HEK293T (cell line): ENCODE data around the gene FHOD3.

ENCODE experiments used
- CTCF ChIA-PET: fragments of 350-600 bp; formaldehyde crosslinking; extraction: SDS; loops from one replicate; lab custom pipeline; 2021; ENCODE audit warnings: antibody characterized with exemption, inconsistent platforms; lab: Yijun Ruan, JAX
- POLR2A ChIA-PET: fragments of 350-600 bp; formaldehyde crosslinking; extraction: SDS; loops from one replicate; lab custom pipeline; 2020; ENCODE audit warnings: antibody characterized with exemption, inconsistent platforms; lab: Yijun Ruan, JAX
- DNase-seq: peaks from one replicate; pipeline ENCODE4 v3.0.0; 2012; ENCODE audit warnings: mixed read lengths; ENCODE audit errors: extremely low spot score
- ARNT ChIP-seq: fragments of 450-650 bp; IDR thresholded peaks from 2 replicates; pipeline ENCODE4 v1.6.1; 2017; ENCODE audit warnings: mild to moderate bottlenecking
- BHLHE40 ChIP-seq: fragments of 450-650 bp; IDR thresholded peaks from 2 replicates; pipeline ENCODE4 v1.6.1; 2016; ENCODE audit warnings: mild to moderate bottlenecking, moderate library complexity, borderline replicate concordance
- CTBP1 ChIP-seq: fragments of 450-650 bp; IDR thresholded peaks from 2 replicates; pipeline ENCODE4 v1.6.1; 2016; ENCODE audit warnings: borderline replicate concordance
- ELF4 ChIP-seq: fragments of 450-650 bp; IDR thresholded peaks from 2 replicates; pipeline ENCODE4 v1.6.1; 2017; ENCODE audit warnings: antibody characterized with exemption
- FOXA1 ChIP-seq: fragments of 450-650 bp; IDR thresholded peaks from 2 replicates; pipeline ENCODE4 v1.6.1; 2016; ENCODE audit warnings: mild to moderate bottlenecking
- FOXK2 ChIP-seq: fragments of 450-650 bp; IDR thresholded peaks from 2 replicates; pipeline ENCODE4 v1.6.1; 2016; ENCODE audit warnings: mild to moderate bottlenecking
- FOXM1 ChIP-seq: fragments of 450-650 bp; IDR thresholded peaks from 2 replicates; pipeline ENCODE4 v1.6.1; 2017; ENCODE audit warnings: mild to moderate bottlenecking, borderline replicate concordance
- HDGF ChIP-seq: fragments of 450-650 bp; IDR thresholded peaks from 2 replicates; pipeline ENCODE4 v1.6.1; 2017; ENCODE audit warnings: antibody characterized with exemption, borderline replicate concordance
- L3MBTL2 ChIP-seq: fragments of 450-650 bp; conservative IDR thresholded peaks from 2 replicates; pipeline ENCODE4 v1.6.1; 2016; ENCODE audit warnings: mild to moderate bottlenecking
- LEF1 ChIP-seq: fragments of 450-650 bp; IDR thresholded peaks from 2 replicates; pipeline ENCODE4 v1.6.1; 2017; ENCODE audit warnings: mild to moderate bottlenecking, borderline replicate concordance
- NFRKB ChIP-seq: fragments of 450-650 bp; IDR thresholded peaks from 2 replicates; pipeline ENCODE4 v1.6.1; 2016; ENCODE audit warnings: mild to moderate bottlenecking, moderate library complexity
- SP1 ChIP-seq: fragments of 450-650 bp; IDR thresholded peaks from 2 replicates; pipeline ENCODE4 v1.6.1; 2017
- SUZ12 ChIP-seq: fragments of 450-650 bp; IDR thresholded peaks from 2 replicates; pipeline ENCODE4 v1.6.1; 2016; ENCODE audit warnings: mild to moderate bottlenecking
- TARDBP ChIP-seq: fragments of 450-650 bp; IDR thresholded peaks from 2 replicates; pipeline ENCODE4 v1.6.1; 2016
- ZNF384 ChIP-seq: fragments of 450-650 bp; IDR thresholded peaks from 2 replicates; pipeline ENCODE4 v1.6.1; 2016
- TF ChIP-seq, protein P1 (sequence below): fragments of 450-650 bp; IDR thresholded peaks from 2 replicates; pipeline ENCODE4 v1.6.1; 2016

FHOD3 gene

DNA sequence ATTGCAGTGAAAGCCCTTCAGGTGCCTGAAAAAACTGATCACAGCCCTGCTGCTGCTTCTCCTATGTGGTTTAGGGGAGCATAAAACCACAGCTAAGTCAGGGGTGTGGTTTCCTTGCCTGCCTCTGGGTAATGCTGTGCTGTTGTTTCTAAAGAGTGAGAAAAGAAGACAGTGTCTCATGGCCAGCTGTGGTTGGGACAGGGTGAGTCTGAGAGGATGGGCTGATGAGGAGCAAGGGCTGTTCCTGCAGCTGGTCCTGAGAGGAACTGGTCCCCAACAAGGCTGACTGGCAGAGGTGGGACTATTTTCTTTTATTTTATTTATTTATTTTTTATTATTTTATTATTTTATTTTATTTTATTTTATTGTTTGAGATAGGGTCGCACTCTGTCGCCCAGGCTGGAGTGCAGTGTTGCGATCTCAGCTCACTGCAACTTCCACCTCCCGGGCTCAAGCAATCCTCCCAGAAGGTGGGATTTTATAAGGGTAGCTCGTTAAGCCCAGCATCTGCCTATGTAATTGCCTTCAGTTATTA is 236.7 kb downstream of the FHOD3 start:
- ChIA-PET POLR2A (interaction anchor here (1.1 kb wide), 1 partner anchor 10 kb away, joined by 3 read pairs; no protein-coding TSS in a partner anchor), CTCF (interaction anchor here (0.5 to 0.8 kb wide), 3 partner anchors 15 to 235 kb away, joined by 3 read pairs; no protein-coding TSS in a partner anchor)
- DNase-seq, result no peak
- TF ChIP-seq ZNF384 (no peak), HDGF (no peak), ELF4 (no peak), L3MBTL2 (no peak), BHLHE40 (no peak), TARDBP (no peak), NFRKB (no peak)

DNA sequence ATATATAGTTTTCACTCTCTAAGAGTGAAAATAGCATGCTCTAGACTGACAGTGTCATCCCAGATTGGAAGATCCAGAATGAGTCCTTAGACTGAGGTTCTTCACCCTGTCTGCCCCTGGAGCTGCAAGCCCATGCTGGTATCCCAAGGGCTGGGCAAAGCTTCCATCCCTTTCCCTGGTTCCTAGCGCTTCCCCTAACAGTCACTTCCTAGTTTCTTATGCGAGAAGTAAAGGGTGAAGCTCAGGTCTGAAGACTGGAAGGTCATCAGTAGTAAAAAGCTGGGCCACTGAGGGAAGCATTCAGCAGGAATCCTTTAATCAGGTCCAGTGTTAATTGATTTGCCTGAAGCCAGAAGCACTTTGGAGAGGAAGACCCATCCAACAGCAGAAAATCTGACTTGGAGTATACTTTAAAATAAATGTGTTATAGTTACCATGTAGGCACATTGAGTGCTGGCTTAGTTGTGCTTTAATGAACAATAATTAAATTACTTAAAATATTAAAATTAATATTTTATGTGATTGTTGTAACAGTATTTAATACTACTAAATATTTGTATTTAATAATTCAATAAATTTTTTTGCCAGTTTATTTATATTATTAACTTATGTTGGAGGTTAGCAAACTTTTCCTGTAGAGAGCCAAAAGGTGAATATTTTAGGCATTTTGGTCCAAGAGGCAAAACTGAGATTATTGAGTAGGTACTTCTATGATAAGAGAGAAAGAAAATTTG is 237.9 kb downstream of the FHOD3 start:
- DNase-seq, result no peak
- CTCF ChIA-PET, result no interaction called here
- POLR2A ChIA-PET, result no interaction called here
- TF ChIP-seq FOXM1 (no peak), BHLHE40 (no peak), ZNF384 (no peak), SUZ12 (no peak), TARDBP (no peak), FOXK2 (no peak), ELF4 (no peak), CTBP1 (no peak), LEF1 (no peak), HDGF (no peak), ARNT (no peak), SP1 (no peak), NFRKB (no peak)
- TF ChIP-seq, protein P1, sequence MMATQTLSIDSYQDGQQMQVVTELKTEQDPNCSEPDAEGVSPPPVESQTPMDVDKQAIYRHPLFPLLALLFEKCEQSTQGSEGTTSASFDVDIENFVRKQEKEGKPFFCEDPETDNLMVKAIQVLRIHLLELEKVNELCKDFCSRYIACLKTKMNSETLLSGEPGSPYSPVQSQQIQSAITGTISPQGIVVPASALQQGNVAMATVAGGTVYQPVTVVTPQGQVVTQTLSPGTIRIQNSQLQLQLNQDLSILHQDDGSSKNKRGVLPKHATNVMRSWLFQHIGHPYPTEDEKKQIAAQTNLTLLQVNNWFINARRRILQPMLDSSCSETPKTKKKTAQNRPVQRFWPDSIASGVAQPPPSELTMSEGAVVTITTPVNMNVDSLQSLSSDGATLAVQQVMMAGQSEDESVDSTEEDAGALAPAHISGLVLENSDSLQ, result no peak

DNA sequence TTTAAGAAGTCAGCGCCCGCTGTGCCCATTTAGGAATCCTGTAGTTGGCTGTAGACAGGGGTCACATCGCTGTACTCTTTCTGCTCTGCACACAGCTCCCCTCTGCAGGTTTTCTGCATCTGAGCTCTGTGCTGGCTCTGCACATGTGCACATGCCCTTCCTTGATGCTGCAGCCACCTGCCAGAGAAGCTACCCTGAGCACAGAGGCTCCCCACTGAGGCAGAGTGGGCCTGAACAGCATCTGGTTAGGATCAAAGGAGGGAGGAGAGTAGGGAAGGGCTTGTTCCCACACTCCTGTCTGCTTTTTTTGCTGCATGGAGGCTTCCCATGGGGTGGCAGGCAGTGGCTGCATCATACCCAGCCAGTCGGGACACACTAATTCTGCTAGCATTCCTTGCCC is 238.9 kb downstream of the FHOD3 start:
- ChIA-PET CTCF (interaction anchor here (0.6 kb wide), 2 partner anchors 55 to 541 kb away, joined by 5 to 6 read pairs; no protein-coding TSS in a partner anchor), POLR2A (no interaction called here)

DNA sequence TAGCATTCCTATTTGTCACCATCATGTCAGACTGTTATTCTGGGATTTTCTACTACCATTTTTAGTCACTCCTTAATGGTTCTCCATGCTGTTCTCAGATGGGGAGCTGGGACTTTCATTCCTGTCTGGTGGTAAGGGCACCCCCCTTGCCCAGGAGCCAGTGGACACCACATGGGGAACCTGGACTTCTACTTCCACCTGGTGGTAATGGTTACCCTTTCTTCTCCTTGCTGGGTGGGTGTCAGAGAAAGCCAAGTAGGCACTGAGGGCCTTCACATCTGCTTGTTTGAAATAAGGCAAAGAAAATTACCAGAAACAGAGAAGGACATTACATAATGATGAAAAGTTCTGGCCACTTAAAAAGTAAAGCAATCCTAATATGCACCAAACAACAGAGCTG is 239.8 kb downstream of the FHOD3 start:
- DNase-seq, result no peak
- POLR2A ChIA-PET, result no interaction called here
- no peak for TF ChIP-seq FOXK2
- TF ChIP-seq BHLHE40, result no peak
- TF ChIP-seq HDGF, result no peak
- TF ChIP-seq, protein P1, result no peak
- TF ChIP-seq ELF4, result no peak
- no peak for TF ChIP-seq LEF1
- no peak for TF ChIP-seq ARNT
- TF ChIP-seq FOXA1, result no peak
- TF ChIP-seq TARDBP, result no peak
- CTCF ChIA-PET, result interaction anchor here (0.6 to 1.5 kb wide), 2 partner anchors 253 to 542 kb away, joined by 3 to 6 read pairs; no protein-coding TSS in a partner anchor

More for the DNA sequence above, 238.9 kb downstream of the FHOD3 start:
- TF ChIP-seq ELF4, result no peak
- no peak for TF ChIP-seq FOXM1
- TF ChIP-seq L3MBTL2, result no peak
- TF ChIP-seq FOXA1, result no peak
- TF ChIP-seq NFRKB, result no peak
- TF ChIP-seq CTBP1, result no peak
- TF ChIP-seq LEF1, result no peak
- TF ChIP-seq ZNF384, result no peak
- no peak for TF ChIP-seq TARDBP
- no peak for TF ChIP-seq HDGF
- TF ChIP-seq SP1, result no peak
- no peak for TF ChIP-seq BHLHE40
- TF ChIP-seq, protein P1, result no peak
- TF ChIP-seq ARNT, result no peak
- no peak for DNase-seq

DNA sequence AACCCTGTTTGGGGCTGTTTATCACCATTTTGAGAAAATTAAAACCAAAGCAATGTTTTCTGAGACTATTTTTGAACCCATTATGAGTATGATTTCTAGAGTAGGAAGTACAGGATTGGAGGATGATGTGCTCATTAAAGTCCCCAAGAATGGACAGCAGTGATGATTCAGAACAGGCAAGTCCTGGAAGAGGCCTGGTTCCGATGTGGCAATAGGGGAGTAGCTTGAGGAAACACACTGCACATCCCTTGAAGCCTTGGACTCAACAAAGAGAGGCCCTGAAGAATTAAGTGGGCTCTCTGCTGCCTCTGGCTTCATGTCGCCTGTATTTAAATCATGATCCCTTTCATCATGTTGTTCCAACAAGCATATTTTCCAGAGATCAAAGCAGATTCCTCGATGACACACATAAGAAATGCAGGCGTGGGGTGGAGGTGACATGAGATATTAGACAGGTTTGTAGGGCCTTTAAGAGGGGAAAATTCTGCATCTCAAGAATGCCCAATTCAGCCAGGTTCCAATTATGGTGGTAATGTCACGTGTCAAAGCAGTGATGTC is 242.2 kb downstream of the FHOD3 start:
- POLR2A ChIA-PET, result no interaction called here
- DNase-seq, result no peak

DNA sequence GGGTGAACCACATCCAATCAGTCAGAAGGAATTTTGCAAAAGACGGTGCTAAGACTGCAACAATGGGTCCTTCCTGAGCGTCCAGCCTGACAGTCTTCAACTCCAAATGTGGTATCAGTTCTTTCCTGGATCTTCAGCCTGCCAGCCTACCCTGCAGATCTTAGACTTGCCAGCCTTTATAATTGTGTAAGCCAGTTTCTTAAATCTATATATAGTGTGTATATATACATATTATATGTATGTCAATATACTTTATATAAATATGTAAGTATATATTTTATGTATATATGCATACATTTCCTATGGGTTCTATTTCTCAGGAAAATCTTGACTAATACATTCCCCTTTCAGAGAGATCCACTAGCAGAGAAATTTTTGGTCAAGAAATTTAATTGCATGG is 245.5 kb downstream of the FHOD3 start:
- ChIA-PET POLR2A (no interaction called here), CTCF (no interaction called here)
- TF ChIP-seq FOXA1 (no peak), SUZ12 (no peak), ZNF384 (no peak), FOXK2 (no peak)

More for the DNA sequence above, 242.2 kb downstream of the FHOD3 start:
- no peak for TF ChIP-seq L3MBTL2
- CTCF ChIA-PET, result no interaction called here

More for the DNA sequence above, 245.5 kb downstream of the FHOD3 start:
- no peak for DNase-seq
